Measurements from ENCODE around the gene FBRSL1. TPM values are rescaled to one million over a fixed set of nuclear protein-coding genes. Genes with fewer than 3 reads are reported as not detected.

FBRSL1 gene
- total RNA-seq, 4 donors from 2014 or later: 2.4 to 8.5 (median 5.0) TPM

DNA sequence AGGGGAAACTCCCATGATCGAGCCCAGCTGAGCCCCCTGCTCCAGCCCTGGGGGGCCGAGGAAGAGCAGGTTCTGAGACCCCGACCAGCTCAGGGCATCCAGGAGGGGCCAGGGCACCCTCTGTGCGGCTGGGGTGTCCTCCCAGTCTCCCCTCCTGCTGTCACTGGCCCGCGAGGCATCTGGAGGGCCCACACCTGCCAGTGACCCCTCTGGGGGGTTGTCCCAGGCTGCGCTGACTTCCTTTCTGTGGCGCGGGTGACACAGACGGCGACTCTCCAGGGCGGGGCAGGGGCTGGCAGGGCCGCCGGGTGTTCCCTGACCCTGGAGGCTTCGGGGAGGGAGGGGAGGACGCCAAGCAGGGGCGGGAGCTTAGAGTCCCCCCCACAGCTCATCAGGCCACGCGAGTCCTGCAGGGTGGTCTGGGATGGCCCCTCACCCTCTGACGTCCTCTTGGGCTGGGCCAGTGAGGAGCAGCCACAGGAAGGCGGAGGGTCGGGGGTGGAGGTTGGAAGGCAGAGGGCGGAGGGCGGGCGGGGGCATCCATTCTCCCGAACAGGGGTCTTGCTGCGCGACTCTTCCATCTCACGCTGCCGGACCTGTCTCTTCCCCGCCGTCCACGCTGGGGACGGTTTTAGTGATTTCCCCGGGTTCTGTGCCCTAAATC, 38.6 kb upstream of the FBRSL1 start:
- no peak for TF ChIP-seq CTCF (IDR thresholded peaks at IDR 0.05; ENCODE audit: low read depth)

GRCh38 chr12:132451836-132452195, 38.1 kb upstream of the FBRSL1 start:
- TF ChIP-seq CTCF (IDR thresholded peaks at IDR 0.05; ENCODE audit: low read depth): no peak

DNA sequence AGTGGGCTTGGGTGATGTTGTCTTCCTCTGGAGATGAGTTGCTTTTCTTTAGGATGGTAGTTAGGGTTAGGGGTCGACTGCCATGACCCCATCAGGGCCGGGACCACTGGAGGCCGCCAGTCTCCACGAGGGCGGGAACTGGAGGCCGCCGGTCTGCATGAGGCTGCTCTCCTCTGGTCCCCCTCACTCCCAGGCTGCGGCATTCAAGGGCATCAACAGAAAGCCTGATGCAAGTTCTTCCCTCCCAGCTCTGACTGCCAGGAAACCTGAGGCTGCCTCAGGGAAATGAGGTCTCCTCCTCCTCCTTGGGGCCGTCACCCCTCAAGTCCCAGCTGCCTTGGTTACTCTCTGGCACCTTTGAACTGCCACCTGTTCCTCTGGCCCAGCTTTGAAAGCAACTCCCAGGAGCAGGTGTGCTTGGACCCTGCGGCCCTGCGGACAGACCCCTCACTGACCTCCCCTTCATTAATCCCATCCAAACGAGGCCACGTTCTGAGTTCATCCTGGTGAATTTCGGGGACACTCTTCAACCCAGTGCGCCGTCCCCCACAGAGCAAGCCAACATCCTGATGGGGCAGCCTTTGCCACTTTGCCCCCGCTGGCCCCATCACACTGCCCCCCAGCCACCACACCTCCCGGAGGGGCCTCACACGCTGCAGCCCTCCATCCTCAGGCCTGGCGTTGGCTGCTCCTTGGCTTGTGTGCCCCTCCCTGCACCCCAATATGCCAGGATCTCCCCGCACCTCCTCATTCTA, 37.2 kb upstream of the FBRSL1 start:
- TF ChIP-seq CTCF (IDR thresholded peaks at IDR 0.05; ENCODE audit: low read depth): no peak

DNA sequence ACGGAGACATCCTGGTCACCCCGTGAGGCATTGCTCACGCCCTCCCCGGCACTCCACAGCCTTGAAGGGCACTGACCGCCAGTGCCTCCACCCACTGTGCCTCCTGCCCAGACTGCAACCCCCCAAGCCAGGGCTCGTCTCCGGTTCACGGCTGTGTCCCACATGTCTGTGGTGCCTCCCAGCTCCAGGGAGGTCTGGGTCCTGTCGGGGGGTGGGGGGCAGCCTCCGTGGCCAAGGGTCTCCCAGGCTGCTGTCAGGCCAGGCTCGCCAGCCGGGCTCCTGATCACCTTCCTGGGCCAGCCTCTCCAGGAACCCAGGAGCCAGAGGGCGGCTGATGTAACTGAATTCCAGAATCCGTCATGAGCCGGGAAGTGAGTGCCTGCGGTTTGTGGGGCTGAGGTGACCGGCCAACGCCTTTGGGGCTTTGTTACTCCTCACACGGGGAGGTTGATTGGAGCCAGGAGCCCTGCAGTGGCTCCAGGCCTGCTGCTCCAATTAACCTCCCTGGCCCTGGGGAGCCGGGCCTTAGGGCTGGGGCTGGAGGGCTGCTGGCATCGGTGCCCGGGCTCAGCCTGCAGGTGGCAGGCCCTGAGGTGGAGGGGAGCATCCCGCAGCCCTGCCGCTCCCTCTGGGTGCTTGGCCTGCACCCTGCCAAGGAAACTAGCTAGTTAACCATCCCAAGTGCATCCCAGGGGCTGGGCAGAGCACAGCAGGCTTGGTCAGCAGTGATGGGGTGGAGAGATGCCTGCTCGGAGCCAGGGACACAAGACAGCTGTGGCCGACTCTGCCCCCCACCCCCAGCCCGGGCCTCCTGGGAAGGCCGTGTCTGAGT, 36.4 kb upstream of the FBRSL1 start:
- TF ChIP-seq CTCF (IDR thresholded peaks at IDR 0.05; ENCODE audit: low read depth): no peak

DNA sequence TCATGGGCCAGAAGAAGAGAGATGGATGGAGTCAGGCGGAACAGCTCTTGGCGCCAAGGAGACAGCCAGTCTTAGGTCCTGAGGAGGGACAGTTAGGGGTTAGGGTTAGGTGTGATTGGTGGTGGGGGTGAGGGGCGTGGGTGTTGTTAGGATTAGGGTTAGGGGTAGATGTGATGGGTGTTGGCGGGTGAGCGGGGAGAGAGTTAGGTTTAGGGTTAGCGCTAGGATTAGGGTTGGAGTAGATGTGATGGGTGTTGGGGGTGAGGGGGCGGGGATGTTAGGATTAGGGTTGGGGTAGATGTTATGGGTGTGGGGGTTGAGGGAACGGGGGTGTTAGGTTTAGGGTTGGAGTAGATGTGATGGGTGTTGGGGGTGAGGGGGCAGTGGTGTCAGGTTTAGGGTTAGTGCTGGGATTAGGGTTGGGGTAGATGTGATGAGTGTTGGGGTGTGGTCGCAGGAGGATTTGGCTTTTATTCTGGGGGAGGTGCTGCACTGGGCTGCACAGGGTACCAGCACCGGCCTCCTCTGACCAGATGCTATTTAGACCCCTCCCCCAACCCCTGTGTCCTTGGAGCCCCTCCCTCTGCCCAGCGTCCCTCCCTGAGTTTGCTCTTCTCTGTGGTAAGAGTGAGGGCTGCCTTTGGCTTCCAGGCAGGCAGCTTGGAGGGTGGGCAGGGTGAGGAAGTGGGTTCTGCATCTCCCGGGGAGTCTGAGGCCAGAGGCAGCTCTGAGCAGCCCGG, 35.6 kb upstream of the FBRSL1 start:
- TF ChIP-seq CTCF (IDR thresholded peaks at IDR 0.05; ENCODE audit: low read depth): no peak

DNA sequence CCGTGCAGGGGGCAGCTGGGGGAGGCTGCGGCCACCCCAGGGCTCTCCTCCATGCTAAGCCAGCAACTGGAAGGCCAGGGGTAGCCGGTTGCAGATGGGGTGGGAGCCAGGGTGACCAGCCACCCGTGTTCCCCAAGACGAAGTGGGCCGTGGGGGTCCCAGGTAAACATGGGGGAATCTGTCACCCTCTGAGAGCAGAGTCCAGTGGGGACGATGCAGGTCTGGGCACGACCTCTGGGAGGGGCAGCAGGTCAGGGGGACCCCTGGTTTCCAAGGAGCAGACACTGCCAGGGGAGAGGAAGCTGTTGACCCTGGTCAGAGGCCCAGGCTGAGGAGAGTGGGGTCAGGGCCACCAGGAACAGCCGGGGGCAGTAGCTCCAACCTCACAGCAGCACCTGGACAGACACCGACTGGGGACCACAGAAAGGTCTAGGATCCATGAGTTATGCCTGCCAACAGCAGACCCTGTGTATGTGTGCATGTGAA, 35.0 kb upstream of the FBRSL1 start:
- TF ChIP-seq CTCF (IDR thresholded peaks at IDR 0.05; ENCODE audit: low read depth): no peak

Measured in subcutaneous adipose tissue (tissue), 4 donors.